Renal cortical epithelial cell (primary cell): Measurements from ENCODE around the gene DIP2C. TPM values are rescaled to one million over a fixed set of nuclear protein-coding genes. Genes with fewer than 3 reads are reported as not detected.
A peak's percentile ranks its signal among the peaks of the same experiment; 100 is the strongest.

Experiments
- DNase-seq: peaks from one replicate; pipeline ENCODE4 v3.0.0-alpha.2; 2011; ENCODE audit warnings: low read depth
- total RNA-seq: library from RNA; depleted of rRNA; stranded (reverse); fragments of >200 nt; gene quantifications from 2 replicates; pipeline ENCODE4 v1.2.3, GENCODE V29; 2014

Gene DIP2C
- total RNA-seq, 1 donor from 2014 or later, result 14.4 TPM

DNA sequence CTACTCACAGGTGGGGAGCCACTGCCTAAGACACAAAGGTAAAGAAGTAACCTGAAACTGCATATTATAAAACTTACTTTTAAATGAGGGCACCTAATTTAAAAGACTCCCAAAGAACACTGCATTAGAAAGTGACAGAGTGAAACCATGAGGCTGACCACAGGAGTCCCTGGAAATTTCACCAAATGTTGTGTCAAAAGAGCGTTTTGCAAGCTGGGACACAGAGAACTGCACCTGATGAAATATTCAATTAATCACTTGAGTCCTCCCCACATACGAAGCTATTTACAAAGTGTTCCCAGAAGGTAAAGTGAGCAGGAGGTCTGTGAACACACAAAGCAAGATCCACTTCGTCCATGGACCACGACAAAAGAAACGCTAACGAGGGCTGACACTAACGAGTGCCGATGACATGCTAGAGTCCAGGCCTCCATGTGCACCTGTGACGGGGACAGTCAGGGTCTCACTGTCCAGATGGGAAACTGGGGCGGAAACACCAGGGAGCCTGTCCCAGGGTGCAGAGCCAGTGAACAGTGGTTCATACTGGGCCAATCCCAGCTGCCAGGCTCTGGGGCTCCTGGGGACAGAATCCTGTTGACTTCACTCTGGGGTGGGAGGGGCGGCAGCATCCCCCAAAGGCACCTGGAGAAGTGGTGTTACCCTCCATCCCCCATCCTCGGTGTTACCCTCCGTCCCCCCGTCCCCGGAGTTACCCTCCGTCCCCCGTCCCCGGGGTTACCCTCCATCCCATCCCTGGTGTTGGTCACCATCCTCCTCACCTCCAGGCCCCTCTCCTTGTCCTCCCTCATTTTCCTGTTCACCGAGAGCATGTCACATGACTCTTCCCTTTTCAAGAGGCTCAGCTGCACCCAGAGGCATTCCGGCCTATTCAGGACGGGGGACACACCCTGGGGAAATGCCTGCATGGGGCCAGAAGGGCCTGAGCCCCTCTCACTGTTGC lies 63.4 kb downstream of the DIP2C start:
- DNase-seq, result no peak

DNA sequence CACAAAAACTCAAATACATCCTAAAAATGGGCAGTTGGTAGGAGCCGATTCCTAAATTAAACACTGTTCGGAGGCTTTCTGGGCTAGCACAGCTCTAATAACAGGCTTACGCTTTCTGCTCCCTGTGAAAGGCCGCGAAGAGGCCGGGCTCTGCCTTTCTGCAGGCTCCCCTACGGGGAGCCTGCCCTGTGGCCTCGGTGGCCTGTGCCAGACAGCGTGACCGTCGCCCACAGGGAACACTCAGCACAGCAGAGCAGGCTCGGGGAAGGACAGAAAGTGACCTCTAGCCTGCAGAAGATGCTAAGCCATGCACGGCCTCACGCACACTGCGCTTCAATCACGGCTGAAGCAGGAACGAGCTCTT lies 64.2 kb downstream of the DIP2C start:
- DNase-seq, result no peak

DNA sequence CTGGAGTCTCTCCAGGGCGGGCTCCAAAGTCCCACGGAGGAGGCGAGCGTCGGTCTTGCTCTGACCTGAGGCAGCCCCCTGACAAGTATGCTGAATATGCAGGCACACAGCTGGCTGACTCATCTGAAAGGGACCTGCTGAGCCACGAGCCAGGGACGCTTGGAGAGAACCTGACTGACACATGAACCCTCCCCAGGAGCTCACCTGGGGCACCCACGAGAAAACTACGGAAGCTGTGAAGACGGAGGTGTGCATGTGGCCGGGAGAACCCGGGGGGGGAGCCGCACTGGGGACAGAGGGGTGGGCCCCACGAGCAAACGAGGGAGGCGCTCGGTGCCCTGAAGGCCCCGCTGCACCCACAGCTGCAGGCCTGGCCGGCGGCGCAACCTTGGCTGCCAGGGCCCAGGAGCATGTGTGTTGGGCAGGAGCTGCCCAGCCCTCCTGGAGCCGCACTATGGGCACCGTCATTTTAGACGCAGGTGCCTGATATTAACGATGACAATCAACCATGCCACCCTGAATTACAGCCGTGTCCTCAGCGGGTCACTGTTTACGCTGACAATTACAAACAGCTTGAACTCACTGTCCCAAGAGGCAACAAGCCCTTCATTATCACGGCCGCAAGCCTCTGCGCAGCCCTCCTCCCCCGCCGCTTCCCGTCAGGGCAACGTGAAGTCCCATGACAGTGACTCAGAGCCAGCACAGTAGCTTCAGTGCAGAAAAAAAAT lies 64.7 kb downstream of the DIP2C start:
- DNase-seq, result peak; percentile 88

DNA sequence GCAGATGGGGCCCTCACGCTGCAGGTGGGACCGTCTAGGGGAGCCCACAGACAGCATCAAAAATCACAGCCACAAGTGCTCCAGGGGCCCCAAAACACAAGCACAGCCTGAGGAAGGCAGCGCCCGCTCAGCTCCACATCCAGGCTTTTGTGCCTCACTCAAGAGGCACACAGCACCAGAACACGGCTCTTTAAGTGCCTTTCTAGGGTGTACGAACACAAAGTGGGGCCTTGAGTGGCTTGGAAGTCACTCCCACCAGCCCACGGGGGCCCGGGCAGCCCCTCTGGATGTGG lies 65.2 kb downstream of the DIP2C start:
- no peak for DNase-seq

DNA sequence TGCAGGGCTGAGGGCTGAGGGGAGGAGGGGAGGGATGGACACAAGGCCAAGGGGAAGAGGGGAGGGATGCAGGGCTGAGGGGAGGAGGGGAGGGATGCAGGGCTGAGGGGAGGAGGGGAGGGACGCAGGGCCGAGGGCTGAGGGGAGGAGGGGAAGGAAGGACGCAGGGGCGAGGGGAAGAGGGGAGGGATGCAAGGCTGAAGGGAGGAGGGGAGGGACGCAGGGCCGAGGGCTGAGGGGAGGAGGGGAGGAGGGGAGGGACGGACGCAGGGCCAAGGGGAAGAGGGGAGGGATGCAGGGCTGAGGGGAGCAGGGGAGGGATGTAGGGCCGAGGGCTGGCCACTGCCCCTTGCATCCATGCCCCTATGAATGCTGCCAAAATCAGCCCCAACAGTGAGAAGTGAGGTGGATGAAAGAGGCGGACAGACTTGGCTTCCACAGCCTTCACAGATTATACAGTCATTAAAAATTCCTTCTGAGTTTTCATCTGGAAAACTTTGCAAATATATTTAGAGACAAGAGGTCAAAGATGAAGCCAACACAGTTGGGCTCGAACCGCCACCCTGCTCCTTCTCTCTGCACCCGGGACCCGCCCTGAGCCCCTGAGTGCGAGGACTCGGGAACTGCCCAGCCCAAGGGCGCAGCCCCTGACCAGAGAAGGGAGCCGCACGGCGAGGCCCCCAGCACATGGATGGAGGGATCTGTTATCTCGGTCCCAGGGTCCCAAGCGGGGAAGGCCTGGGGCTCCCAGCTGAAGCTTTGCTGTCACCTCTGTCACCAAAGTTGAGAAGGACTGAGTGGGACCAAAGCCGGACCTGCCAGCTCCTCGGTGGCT lies 65.8 kb downstream of the DIP2C start:
- DNase-seq, result peak; percentile 41

DNA sequence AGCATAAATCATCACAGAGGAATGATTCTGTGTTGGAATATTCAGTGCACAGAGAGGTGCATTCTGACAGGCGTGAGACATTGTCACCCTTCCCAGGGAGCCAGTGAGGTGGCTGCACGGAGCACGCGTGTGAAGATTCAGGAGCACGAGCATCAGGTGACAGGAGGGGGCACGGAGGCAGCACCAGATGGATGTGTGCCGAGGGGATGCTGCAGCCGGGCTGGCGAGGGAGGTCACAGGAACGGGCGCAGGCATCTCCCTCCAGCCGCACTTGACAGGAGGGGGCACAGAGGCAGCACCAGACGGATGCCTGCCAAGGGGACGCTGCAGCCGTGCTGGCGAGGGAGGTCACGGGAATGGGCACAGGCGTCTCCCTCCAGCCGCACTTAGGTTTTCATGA lies 66.5 kb downstream of the DIP2C start:
- no peak for DNase-seq

DNA sequence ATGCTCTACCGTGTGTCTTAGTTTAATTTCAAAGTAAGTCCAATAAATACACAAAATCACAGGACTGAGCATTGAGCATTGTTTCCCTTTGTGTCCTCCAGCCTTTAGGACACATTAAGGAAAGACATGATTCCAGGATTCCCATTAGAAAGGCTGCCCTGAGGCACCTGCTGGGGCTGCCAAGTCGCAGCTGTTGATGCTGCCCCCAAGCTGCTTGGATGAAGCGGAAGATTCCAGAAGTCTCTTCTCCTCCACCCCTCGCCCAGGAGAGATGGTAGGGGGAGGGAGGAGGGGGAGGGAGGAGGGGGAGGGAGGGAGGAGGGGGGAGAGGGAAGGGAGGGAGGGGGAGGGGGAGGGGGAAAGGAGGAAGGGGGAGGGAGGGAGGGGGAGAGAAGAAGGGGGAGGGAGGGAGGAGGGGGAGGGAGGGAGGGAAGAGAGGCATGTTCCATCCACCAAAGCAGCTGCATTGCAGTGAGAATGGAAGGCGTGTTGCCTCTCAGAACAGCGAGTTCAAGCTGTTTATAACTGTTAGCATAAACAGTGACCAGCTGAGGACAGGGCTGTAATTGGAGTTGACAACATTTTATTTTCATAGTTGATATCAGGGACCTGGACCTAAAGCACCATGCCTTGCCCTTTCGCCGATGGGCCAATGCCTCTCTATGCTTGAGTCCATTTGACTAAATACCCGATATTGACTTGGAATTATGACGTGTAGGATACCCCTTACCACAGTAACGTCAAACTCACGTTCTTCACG lies 67.3 kb downstream of the DIP2C start:
- DNase-seq, result no peak

DNA sequence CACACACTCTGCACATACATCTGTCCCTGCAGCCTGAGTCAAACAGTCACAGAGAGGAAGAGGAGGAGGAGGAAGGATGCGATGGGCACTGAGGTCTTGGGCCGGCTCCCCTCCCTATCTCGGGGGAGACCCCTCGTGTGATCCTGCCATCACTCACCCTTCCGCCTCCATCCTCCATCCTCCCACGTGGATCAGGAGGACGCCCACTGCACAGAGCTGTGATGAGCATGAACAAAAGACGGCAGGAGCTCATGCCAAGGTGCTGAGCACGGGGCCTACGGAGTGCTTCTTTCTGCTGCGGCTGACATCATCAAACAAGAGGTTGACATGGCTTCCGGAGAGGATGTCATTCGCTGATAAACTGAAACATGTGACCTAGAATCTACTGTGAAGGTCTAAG lies 68.0 kb downstream of the DIP2C start:
- no peak for DNase-seq

DNA sequence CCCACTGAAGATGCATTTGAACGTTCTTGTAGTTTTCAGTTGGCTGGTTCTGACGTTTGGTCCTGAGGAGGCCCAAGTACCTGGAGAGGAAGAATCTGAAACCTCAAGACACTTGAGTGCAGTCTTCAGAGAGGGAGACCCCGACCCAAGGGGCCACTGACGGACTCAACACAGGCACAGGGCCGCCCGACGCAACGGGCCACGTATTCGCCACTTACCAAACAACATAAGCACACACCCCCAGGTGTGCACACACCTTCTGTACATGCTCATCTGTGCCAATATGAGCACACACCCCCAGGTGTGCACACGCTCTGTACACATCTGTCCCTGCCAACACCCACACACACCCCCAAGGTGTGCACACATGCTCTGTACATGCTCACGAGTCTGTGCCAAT lies 68.5 kb downstream of the DIP2C start:
- DNase-seq, result no peak

DNA sequence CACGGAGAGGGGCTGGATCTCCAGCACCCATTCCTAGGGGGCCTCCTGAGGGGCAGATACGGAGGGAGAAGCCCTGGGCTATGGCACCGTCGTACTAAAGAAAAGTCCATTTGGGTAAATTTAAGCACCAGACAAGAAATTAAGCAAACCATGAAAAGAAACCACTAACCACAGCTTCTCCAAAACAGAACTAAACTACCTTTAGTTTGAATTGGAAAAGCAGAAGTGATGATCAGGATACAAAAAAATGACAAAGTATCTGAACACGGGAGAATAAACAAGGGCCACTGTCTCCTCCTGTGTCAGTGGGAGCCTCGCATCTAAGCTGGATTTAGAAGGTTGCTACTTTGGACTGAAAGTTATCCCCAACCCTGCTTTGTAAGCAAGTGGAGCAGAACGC lies 69.1 kb downstream of the DIP2C start:
- DNase-seq, result no peak

DNA sequence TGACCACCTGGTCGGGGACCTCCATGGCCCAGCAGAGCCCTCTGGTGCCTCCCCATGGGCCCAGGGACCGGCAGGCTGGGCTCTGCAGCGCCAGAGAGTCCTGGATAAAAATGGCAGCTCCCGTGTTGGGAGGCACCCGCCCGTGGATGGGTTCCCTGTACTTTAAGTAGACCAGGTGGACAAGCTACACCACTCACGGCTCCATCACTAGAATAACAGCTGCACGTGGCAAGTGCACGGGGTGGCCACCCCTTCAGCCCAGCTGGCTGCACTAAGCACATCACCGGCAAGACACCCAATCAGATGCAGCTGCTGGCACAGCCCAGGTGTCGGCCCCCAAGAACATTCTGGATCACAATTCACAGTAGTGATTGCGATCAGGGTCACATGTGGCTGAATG lies 69.8 kb downstream of the DIP2C start:
- DNase-seq, result no peak

DNA sequence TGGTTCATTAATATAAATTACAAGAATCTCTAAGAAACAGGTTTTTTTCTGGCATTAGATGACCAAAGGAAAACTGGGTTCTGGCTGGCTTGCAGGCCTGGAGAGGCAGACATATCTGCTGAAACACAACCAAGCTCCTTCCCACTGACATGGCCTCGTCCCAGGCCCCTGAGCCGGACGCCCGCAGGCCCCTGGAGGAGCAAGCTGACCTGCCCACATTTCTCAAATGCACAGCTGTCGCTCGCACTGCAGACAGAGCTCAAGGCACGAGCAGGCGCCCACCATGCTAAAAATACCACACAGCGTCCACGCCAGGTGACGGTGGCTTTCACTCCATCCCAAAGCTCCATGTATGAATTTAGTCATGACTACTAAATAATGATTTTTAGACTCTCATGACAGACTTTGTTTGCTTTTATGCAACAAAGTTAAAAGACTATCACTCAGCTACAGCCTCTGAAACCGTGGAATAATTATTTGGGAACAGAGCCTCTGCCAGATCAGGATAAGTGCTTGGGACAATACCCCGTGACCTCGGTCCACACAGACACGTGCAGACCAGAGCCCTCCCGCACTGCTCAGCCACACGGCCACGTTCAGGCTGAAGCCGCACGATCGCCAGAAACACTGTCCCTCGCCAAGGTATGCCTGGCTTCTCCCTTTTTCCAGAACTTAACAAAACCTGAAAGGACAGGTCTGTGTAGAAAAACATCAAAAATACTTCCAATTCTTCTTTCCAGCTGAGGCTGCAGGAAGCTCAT lies 71.1 kb downstream of the DIP2C start:
- no peak for DNase-seq

DNA sequence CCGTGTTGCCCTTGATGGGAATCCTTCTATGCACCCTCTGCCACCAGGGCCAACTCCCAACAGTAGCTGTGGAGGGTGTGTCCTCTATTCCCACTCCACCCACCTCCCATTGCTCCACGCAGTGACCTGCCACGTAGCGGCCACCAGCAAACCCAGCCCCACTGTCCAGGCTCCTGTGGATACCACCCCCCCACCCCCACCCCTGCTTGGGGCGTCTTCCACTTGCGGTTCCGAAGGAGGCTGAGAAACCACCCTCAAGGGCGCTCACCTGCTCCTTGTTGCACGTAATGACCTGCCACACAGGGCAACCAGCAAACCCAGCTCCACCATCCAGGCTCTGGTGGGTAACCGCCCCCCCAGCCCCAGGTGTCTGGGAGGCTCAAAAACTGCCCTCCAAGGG lies 72.0 kb downstream of the DIP2C start:
- DNase-seq, result no peak

DNA sequence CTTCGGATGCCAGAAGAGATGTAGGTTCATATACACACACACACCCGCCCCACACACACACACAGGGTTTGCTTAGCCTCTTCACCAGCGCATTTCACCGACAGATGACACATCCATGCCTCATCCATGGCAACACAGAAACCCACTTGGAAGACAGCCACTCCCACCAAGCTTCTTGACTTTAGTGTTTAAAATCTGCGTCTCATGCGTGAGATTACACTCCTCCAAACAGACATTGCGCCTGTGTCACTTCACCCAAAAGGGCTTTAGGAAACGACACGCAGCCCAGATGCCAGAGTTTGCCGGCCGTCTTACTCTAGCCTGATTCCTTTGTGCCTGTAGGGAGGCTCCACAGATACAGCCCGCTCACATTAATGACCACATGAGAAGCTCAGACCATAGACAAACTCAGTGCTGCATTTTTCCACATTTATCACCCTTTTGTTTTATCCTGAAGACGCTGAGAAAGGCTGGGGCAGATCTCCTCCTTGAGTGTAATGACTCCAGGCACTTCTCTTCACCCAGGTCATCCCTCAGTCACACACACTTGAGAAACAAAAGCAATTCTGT lies 73.8 kb downstream of the DIP2C start:
- DNase-seq, result no peak

DNA sequence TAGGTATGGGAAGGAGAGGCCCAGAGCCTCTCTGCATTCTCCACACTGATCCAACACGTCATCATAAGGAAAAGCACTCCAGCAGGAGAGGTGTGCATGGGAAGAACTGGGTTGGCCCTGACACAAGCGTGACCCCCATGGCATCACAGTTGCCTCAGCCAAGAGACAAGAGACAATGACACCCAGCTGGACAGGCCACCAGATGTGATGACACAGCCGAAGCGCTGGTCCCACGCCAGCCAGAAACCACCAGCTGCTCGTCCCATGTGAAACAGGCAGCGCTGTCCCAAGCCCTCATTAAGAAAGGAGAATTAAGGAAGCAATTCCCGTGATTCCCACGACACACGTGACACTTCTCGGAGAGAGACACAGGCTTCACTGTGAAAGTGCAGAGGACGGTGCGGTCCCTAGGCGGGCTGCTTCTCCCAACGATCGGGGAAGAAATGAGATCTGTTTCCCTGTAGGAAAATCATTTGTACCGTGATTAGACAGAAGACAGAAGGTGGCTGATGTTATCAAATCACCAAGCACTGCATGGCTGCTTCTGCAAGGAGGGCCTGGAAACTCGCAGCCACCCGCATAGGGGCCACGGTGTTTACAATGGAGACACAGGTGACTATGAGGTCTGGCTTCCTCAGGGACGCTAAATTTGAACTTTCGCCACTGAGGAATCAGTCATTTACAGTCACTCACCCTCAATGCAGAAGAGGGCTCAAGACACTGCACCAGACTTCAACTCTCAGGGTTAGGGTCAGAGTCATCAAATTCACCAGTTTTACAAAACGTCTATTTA lies 74.5 kb downstream of the DIP2C start:
- DNase-seq, result no peak

DNA sequence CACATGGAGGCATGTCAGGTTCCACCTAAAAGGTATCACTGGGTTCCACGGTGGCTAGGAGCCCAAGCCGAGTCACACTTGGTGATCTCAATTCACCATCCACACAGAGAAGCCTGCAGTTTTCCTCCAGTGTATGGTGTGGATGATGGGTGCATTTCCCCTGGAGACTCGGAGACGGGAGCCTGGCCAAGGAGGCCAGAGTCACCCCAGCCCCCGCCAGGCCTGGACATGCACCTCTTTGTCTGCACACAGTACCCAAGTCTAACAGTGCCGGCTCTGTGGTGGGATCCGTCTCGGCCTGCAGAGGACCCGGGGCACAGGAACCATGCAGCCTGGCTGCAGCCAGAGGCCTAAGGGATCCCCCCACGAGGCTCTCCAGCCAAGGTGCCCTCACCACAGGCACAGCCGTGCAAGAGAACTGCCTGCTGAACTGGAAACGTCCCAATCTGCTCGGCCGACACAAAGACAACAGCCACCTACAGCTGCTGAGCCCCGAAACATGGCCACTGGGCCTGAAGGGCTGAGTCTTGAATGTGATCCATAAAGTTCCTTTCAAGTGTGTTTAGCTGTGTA lies 75.2 kb downstream of the DIP2C start:
- DNase-seq, result no peak

DNA sequence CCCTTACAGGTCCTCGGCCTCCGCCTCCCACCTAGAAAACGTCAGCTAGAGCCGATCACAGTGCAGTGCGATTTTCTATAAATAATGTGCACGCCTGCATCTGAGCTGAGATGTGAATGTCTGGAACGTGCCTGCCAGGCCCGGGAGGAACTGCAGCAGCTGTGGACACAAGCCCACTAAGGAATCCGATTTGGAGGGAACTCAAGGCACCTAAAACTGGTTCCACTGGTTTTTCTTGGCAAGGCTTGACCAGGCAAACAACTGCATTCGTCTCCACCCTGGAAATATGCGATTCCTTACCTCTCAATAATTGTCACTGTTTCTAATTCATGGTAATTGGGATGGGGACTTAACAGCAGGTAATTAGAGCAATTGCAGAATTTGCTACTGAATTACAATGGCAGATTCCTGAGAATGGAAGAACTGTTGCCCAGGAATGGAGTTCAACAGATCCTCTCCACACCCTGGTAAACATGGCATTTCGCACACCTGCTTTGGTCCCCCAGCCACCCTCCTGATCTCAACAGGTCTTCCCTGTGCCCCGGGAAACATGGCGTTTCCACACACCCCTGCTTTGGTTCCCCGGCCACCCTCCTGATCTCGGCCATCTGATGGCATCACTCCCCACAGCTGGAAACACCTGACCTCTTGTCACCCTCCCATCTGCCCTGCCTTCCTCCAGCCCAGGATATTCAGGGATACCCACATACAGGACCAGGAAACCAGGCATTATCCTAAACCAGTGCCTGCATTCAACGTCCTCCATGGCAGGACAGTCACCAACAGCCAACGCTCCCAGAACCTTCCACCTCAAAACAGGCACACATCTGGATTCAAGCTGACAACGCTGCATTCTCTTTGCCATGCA lies 76.0 kb downstream of the DIP2C start:
- DNase-seq, result no peak

DNA sequence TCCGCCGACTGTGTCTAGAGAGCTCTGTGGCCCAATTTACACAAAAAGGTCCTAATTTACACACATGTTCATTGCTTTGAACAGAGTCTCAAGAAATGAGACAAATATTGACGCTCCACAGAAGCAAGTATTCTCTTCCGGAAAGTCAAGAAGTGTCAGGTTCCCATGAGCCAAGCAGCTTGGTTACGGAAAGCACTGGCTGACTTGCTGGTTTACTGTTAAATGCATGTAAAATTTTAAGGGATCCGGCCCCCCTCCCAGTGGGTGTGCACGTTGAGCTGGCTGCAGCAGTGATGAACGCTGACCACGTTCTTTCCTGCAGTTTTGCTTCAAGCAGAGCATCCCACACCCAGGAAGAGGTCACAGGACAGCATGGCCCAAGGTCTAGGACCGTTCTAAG lies 76.8 kb downstream of the DIP2C start:
- DNase-seq, result no peak
